Central memory CD4-positive, alpha-beta T cell (primary cell): Measurements from ENCODE around the gene UTF1.
"Not testable (repeated sequence)": the region's sequence is repeated elsewhere in the genome, so short reads cannot be mapped to it uniquely, and the experiment has no call there.

Experiments used
- DNase-seq: peaks from one replicate; pipeline ENCODE4 v3.0.0; 2022

The UTF1 gene

DNA sequence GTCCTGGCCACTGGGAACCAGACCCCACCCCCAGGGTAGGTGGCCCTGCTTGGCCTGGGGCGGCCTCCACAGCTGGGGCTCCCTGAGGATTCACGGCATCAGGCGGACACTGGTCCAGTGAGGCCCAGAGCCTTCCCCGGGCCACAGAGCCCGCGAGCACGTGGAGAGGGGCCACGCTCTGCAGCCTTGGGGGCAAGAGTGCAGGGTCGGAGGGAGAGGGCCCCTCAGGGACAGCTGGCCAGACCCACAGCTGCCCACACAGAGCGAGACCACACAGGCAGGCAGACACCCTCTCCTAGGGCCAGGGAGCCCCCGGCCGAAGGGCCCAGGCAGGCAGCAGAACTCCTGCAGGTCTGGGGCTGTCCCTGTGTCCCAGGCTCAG, 18.3 kb downstream of the UTF1 start:
- no peak for DNase-seq

DNA sequence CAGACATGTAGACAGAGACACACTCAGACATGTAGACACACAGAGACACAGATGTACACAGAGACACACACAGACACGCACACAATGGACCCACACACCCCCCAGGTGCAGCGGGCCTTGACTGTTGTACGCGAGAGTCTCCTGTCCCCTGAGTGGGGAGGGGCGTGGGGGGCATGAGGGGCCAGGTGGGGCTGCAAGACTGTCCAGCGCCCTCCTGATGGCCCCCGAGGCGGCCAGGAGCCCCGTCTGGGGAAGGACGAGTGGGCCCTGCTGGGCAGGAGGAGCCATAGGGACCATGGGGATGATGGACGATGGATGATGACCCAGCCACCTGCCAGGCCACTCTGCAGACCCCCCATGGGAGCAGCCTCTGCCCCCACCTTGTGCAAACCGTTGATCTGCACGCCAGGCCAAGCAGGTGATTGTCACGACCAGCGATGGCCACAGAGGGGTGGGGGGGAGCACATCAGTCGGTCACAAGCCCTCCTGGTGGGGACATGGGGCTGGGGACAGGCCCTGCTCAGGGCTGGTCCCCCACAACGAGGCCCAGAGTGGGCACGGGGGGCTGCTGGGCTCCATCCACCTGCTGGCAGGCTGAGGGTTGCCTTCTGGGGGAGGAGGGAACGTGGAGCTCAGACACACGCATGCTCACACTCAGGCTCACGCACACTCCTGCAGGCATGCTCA, 19.2 kb downstream of the UTF1 start:
- DNase-seq = no peak

DNA sequence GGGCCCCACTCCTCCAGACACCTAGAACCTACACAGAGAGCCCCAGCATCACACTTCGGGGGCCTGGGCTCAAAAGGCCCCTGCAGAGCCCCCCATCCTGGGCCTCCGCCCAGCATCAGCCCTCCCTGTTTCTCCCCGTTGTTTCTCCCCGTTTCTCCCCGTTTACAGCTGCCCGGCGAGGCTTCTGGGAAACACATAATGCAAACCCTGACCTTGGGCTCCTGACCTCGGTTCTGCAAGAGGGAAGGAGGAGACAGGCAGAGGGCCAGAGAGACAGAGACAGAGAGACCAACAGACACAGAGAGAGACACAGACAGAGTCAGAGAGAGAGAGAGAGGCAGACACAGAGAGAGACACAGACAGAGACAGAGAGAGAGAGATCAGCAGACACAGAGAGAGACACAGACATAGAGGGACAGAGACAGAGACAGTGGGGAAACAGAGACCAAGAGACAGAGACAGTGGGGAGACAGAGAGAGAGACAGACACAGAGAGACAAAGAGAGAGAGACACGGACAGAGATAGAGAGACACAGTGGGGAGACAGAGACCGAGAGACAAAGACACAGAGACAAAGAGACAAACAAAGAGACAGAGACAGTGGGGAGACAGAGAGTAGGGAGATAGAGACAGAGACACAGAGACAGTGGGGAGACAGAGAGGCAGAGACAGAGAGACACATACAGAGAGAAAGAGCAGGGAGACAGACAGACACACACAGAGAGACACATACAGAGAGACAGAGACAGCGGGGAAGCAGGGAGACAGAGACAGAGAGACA, 20.1 kb downstream of the UTF1 start:
- no peak for DNase-seq

DNA sequence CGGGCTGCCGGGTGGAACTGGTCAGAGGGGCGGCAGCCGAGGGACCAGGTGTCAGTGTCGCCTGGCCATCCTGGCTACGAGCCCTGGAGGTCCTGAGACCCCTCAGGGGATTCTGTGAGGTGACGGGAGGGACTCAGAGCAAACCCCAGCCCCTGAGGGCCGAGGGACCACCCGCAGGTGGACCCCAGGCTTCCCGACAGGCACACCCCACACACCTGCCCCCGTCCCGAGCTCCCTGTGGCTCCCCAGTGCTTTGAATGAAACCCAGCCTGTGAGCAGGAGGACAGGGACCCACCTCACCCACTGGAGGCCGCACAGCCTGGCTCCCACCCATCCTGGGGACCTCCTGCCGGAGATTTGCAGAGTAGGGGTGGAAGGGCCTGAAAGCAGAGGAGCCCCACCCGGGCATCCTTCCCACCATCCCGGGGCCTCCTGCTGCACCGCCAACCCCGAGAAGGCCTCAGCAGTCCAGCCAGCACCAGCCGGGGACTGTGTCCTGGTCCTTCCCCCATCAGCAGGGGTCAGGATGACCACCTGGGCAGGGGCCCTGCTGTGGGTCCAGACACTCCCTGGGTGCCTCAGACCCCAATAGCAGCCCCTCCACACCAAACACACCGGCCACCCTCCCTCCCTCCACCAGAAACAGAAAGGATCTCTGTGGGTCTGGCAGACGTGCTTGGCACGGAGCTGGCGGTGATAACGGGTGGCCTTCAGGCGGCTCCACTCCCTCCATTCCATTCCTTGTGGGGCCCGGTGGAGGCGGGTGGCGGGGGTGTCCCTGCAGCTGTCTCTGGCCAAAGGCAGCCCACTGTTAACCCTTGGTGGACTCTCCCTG, 21.6 kb downstream of the UTF1 start:
- no peak for DNase-seq

DNA sequence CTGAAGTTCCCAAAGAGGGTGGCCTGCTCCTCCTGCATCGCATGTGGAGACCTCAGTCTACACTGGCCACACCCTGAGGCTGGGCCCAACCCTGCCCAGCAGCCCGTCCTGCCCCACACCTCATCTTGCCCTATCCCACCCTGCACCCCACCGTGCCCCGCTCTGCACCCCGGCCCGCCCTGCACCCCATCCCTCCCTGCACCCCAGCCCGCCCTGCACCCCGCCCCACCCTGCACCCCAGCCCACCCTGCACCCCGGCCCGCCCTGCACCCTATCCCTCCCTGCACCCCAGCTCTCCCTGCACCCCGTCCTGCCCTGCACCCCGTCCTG, 22.2 kb downstream of the UTF1 start:
- DNase-seq = no peak

DNA sequence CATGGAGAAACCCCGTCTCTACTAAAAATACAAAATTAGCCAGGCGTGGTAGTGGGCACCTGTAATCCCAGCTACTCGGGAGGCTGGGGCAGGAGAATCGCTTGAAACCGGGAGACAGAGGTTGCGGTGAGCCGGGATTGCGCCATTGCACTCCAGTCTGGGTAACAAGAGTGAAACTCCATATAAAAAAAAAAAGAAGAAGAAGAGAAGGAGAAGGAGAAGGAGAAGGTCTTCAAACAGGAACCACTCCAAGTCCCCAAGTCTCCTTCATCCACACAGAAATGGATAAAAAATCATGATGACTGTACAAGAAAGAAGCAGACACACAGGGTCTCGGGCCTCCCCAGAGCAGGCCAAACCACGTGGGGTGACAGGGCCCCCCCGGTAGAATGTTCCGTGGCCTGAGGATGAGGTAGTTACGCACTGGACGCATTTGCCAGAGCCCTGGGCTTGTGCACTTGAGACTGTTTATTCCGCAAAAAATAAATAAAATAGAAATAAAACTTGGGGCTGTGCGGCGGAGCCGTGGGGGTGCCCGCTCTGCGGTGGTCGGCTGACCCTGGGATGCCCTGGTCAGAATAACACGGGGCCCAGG, 23.4 kb downstream of the UTF1 start:
- DNase-seq = no peak

DNA sequence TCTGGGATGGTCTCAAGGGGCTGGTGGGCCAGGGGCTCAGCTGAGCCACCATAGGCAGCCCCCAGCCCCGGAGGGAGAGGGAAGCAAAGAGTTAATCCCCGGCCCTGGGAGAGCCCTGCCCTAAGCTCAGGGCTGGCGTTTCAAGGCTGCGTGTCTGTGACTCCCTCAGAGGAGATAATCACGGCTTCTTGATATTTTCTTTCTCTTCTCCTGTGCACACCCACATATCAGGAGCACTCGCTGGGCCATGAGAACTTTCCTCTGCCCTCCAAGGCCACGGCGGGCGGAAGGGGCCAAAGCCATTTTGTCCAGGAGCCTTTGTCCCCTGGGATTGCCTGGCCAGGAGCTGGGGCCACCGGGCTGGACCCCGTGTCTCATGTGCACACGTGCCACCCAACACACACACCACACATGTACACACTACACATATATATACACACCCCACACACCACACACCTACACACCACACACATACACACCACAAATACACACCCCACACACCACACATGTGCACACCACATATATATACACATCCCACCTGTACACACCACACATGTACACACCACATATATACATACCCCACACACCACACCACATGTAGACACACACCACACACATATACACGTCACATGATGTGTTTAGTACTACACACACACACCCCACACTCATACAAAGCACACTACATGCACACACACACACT, 24.6 kb downstream of the UTF1 start:
- no peak for DNase-seq

DNA sequence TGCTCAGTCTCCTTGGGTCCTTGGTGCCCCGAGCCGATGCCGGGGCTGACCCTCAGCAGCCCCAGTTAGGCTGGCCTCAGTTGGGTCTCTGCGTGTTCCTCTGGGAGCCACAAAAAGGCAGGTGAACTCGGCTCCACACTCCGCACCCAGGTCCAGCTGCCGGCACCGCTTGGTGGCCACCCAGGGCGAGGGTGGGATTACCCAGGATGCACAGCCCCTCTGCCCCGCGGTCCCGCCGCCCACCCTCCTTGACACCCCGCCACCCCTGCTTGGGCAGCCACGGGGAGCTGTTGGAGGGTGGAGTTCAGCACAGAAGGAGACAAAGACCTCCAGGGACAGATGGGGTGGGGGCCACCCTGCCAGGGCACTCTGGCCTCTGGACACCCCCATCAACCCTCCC, 25.3 kb downstream of the UTF1 start:
- no peak for DNase-seq

DNA sequence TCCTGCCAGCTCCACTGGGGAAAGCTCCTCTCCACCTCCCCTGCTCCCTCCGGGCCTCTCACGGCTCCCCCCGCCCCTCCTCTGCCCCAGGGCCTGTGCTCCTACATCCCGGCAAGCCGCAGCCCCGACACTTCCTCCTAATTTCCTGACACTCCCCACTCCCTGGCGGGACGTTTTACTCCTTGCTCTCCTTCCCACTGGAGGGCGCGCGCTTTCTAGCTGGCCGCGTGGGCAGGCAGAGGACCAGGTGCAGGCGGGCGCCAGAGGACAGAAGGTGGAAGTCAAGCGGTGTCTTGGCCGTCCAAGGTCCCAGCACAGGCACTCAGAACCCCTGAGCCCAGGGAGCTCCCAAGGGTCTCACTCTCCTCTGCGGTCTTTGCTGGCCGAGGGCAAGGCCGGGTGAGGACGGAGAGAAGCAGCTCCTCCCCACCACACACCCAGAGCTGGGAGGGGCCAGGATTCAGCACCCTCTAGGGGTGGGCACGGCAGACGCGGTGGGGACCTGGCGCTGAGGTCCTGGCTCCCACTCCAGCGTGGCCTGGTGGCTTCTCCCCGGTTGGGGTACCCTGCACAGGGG, 27.6 kb downstream of the UTF1 start:
- DNase-seq = no peak

DNA sequence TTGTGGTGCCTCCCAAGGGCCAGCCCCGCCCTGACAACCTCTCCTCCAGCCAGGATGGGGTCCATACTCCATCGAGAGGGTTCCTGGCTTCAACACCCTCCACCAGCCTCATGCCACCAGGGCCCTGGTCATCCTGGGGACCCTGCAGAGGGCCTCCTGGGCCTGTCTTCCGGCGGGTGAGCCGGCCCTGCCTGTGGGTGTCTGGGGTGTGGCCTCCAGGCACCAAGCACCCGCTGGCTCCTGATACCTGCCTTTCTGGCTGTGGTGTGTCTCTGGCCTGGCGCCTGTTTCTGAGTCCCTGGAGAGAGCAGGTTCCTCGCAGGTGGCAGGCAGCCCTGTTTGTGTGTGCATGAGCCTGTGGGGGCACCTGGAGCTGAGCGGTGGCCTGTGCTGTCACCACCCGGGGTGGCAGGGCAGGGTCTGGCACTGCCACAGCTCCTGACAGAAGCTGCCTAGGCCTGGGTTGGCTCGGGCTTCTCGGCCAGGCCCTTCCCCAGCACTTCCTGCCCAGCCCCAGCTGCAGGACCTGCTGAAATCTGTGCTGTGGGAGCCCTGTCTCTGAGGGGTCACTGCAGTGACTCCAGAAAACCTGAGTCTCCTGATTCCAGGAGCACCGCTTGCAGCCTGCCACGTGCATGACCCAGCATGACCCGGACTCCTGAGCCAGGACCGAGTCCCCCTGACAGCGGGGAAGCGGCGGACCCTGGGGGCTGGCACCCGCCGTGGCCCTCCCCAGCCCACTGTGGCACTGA, 28.2 kb downstream of the UTF1 start:
- peak; percentile 42 for DNase-seq

DNA sequence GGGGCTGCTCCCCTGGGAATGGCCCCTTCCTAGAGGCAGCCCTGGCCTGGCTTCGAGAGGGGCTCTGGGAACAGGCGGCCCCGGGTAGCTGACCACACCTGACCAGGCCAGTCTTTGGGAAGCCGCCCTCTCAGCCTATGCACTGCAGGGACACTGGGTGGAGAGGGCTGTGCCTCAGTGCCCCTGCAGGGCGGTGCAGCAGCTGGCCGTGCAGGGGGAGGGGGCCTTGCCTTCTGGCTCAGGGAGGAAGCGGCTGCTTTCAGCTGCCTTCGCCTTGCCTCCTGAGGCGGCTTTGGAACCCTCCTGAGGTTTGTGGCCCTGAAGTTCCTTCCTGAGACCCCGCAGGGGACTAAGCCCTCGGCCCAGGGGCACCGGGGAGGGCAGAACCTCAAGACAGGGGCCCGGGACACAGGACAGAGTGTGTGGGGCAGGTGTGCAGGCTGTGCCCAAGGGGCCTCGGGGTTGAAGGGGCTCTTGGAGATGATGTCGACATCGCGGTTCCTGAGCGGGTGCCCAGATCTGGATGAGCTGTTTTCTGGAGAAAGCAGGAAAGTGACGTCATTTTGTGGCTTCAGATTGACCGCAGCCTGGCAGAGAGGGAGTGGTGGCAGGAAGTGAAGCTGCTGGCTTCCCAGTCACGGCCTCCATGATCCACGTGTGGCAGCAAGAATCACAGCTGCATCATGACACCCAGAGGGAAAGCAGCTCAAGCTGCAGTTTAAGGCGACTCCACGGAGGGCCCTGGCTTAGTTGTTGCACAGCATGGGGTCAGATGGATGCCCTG, 29.0 kb downstream of the UTF1 start:
- peak; percentile 83 for DNase-seq

DNA sequence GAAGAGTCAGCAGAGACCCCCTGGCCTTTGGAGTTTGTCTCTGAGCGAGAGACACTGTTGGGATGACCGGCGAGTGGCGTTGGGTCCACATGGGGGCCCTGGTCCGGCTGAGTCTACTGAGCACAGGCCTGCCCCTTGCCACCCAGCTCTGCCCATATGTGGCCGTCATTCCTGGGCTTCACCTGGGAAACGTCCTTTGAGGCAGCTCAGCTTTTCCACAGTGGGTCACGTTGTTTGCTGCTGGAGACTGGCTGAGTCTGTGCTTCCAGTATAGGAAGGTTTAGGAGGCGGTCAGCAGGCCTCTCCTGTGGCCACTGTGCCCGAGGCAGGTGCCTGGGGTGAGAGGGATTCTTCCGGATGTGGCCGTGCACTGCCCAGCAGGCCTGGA, 29.6 kb downstream of the UTF1 start:
- no peak for DNase-seq

DNA sequence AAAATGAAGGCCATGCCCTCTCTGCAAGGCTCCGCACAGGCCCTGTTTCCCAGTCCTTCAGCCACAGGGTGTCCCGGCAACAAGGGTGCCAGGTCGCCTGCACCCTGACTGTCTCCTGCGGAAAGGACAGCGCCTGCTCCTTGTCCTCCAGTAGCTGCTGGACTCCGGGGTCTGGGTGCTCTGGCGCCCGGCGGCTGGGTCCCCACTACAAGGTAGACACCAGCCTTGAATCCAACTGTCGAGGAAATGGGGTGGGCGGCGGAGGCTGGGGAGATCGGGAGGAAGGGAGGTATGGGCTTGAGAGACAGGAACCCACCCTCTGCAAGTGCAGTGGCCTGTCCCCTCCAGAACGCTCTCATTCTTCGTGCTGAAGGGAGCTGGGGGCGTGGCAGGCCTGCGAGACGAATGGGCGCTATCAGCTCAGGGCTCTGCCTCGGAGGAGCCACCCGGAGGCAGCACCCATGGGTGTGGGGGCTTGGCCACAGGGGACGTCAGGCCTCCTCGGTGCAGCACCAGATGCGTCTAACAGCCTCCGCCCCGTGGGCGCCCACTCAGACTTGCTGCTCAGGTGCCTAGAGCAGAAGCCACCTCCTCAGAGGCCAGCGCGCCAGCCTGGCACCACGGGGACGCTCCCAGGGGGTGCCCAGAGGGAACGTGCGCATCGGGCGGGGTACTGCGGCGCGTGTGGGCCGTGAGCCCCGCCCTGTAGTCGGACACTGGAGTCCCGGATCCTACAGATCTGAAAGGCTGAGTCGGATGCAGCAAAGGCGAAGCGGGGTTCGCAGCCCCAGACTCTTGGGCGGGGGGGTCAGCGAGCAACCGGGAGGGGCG, 31.1 kb downstream of the UTF1 start:
- DNase-seq = peak; percentile 71

DNA sequence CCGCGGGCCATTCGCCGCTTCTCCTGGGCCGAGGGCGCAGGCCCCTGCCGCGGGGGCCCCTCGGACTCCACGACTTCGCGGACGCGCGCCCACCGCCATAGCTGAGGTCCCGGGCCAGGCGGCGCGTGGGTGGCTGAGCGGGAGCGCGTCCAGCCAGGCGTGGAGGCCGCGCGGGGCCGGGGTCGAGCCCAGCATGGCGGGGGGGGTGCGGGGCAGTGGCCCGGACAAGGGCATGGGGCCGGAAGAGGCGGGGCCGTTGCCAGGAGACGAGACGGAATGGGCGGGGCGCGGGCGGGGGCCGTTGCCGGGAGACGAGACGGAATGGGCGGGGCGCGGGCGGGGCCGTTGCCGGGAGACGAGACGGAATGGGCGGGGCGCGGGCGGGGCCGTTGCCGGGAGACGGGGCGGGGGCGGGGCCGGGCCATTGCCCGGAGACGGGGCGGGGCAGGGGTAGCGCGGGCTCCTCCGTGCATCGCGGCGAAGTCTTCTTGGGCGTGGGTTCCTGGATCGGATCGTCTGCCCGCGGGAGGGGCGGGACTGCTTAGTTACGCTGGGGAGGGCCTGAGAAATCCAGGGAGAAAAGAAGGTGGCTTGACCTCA, 31.8 kb downstream of the UTF1 start:
- peak; percentile 77 for DNase-seq

DNA sequence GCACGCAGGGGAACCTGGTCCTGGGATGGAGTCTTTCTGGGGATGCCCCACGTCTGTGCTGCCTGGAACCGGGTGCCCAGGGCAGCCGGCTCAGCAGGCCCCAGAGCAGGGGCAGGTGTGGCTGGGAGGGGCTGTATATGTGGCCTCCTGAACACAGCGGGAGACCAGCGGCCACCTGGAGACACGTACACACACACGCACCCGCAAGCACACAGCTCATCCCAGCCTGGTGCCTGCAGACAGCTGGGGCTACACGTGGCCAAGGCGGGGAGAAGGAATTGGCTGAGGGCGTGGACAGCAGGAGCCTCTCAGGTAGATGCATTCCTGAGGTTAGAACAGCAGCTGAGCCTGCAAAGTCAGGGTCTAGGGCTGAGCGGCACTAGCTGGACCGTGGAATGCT, 32.7 kb downstream of the UTF1 start:
- DNase-seq = no peak

DNA sequence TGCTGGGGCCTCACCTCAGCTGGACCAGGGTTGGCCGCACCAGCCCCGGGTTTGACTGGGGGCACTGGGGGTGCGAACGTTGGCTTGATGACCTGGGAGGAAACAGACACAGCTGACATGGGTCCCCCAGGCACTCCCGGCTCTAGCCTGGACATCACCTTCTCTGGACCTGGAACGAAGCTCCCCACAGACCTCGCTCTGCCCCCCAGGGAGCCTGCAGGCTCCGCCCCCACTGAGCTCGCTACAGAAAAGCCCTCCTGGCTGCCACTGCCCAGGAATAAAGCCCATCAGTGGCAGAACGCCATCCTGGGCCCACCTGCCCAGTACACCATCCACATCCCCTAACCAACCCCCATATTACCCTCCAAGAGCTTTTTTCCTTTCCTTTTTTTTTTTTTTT, 33.7 kb downstream of the UTF1 start:
- no peak for DNase-seq

DNA sequence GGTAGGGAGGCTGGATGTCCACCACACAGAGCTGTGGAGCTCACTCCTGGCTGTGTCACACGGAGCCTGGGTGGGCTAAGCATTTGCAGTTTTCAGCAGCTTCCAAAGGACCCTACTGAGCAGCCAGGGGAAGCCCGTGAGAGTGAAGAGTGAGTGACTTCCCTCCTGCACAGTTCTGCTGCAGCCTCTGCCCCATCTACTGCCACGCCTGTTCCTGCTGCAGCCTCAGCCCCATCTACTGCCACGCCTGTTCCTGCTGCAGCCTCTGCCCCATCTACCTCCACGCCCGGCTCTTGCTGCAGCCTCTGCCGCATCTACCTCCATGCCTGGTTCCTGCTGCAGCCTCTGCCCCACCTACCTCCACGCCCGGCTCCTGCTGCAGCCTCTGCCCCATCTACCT, 34.4 kb downstream of the UTF1 start:
- DNase-seq = peak; percentile 49

DNA sequence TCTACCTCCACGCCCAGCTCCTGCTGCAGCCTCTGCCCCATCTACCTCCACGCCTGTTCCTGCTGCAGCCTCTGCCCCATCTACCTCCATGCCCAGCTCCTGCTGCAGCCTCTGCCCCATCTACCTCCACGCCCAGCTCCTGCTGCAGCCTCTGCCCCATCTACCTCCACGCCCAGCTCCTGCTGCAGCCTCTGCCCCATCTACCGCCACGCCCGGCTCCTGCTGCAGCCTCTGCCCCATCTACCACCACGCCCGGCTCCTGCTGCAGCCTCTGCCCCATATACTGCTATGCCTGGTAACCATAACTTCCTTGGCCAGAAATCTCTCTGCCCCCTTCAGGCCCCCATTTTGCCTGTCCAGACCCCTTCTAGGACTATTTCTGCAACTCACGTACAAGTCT, 35.0 kb downstream of the UTF1 start:
- DNase-seq = not testable (repeated sequence)

DNA sequence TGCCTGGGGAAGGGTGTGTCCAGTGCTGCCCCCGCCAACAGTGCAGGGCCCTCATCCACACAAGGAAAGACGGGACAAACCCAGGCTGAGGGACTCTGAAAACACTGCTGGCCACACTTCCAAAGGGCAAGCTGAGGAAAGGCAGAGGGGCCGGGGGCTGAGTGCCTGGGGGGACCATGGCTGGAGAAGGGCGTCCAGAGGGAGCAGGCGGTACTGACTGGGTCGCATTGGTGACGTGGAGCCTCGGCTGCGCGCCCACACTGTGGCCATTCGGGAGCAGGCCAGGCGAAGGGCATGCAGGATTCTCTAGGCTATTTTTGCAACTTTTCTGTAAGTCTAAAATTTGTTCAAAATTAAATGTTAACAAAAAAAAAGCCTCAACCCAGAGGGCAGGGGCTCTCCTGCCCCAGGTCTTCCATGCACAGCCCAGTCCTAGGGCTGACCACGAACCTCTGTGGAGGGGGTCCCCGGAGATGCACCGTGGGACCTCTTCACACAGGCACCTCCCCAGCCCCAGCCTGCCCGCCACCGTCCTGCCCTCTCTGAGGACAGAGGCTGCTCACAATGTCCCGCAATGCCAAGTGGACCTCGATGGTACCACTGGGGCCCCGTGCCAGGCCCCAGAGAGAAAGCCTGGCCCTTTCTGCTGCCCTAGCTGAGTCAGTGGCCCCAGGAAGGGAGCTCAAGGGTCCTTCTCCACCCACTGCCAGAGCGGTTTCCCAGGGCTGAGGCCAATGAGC, 36.2 kb downstream of the UTF1 start:
- DNase-seq = no peak
